Measurements from ENCODE around the gene MNAT1. TPM values are rescaled to one million over a fixed set of nuclear protein-coding genes. Genes with fewer than 3 reads are reported as not detected.

MNAT1 gene
- polyA plus RNA-seq, 3 donors from 2014 or later, result 18.7 to 30.8 (median 27.7) TPM

- no peak overlapping the region for H3K4me3 Mint-ChIP-seq
- peaks cover 0 to 2% (median 0%) of the 10 kb centered on the region in 3 donors for H3K27me3 Mint-ChIP-seq (ENCODE audit: low read depth in 3 of 3)
- no peak overlapping the region for H3K27ac Mint-ChIP-seq
- no peaks in the 10 kb centered on the region for H3K4me1 Mint-ChIP-seq
- no peaks in the 10 kb centered on the region for H3K9me3 Mint-ChIP-seq
- no peak for DNase-seq
- H3K36me3 Mint-ChIP-seq, result peaks cover 0 to 3% (median 0%) of the 10 kb centered on the region in 3 donors
Measured at GRCh38 chr14:61019537-61019936, 285.0 kb downstream of the MNAT1 start.

Other genes starting within 250 kb of the MNAT1 start
- not detected for gene C14orf39, start 248.7 kb upstream of the MNAT1 start, polyA plus RNA-seq
- not detected for gene SIX6, start 225.6 kb upstream of the MNAT1 start, polyA plus RNA-seq
- not detected for gene SIX1, start 85.3 kb upstream of the MNAT1 start, polyA plus RNA-seq
- gene SIX4, start 10.4 kb upstream of the MNAT1 start, polyA plus RNA-seq, result not detected
- gene TRMT5, start 246.3 kb downstream of the MNAT1 start, polyA plus RNA-seq, result 1 to 10 TPM in 1 of 3 donors, under 1 TPM in 2; 0.48 to 2.5 (median 0.90) TPM
- 1 to 10 TPM; 2.7 to 3.9 (median 2.7) TPM for gene SLC38A6, start 246.5 kb downstream of the MNAT1 start, polyA plus RNA-seq

All from immature natural killer cell (primary cell).